SH-SY5Y (cell line): Measurements from ENCODE around the gene COMMD6.

Experiments
- GATA2 ChIP-seq: IDR thresholded peaks from 2 replicates; pipeline ENCODE4 v1.6.1; 2011; ENCODE audit warnings: mild to moderate bottlenecking, low read depth, low read length
- GATA3 ChIP-seq: IDR thresholded peaks from 2 replicates; pipeline ENCODE4 v1.6.1; 2011; ENCODE audit warnings: low read depth, mild to moderate bottlenecking, low read length, moderate library complexity

- TF ChIP-seq GATA2, result no peak; the same call in 1 of the 2 replicates
- TF ChIP-seq GATA3, result no peak
Measured at GRCh38 chr13:75537401-75538365, at the start of gene COMMD6.
